Liver (tissue), 9 donors: Measurements from ENCODE around the gene BNIP1. TPM values are rescaled to one million over a fixed set of nuclear protein-coding genes. Genes with fewer than 3 reads are reported as not detected.

Experiments
- DNase-seq: peaks from one replicate; pipeline ENCODE4 v3.0.0-alpha.2; 2017; ENCODE audit warnings: low spot score
- H3K27ac ChIP-seq, 2 donors: one replicate each; pipeline ENCODE4 v1.7.0; 2013; ENCODE audit warnings: inconsistent platforms in 2 of 2, low read length in 2 of 2, control low read depth in 1 of 2, low read depth in 1 of 2, mild to moderate bottlenecking in 1 of 2
- H3K27me3 ChIP-seq, 4 donors: one replicate each; pipeline versions ENCODE4 v1.6.1 to v1.7.0; 2013; ENCODE audit warnings: low read length in 3 of 4, inconsistent platforms in 1 of 4, mild to moderate bottlenecking in 1 of 4, moderate library complexity in 1 of 4; ENCODE audit not compliant: control insufficient read depth in 4 of 4, insufficient read depth in 4 of 4
- H3K36me3 ChIP-seq, 4 donors: one replicate each; pipeline versions ENCODE4 v1.6.1 to v1.7.0; 2013; ENCODE audit warnings: low read length in 3 of 4, mild to moderate bottlenecking in 3 of 4, low read depth in 1 of 4, moderate library complexity in 1 of 4; ENCODE audit not compliant: control insufficient read depth in 4 of 4, insufficient read depth in 3 of 4
- H3K4me1 ChIP-seq, 4 donors: one replicate each; pipeline versions ENCODE4 v1.6.1 to v1.7.0; 2013; ENCODE audit warnings: low read length in 3 of 4, mild to moderate bottlenecking in 3 of 4, moderate library complexity in 1 of 4; ENCODE audit not compliant: control insufficient read depth in 4 of 4, insufficient read depth in 4 of 4
- H3K4me3 ChIP-seq, 3 donors: one replicate each; pipeline versions ENCODE4 v1.6.1 to v1.7.0; 2013; ENCODE audit warnings: low read length in 3 of 3, control low read depth in 1 of 3, low read depth in 1 of 3, mild to moderate bottlenecking in 1 of 3
- H3K9ac ChIP-seq, 2 donors: one replicate each; pipeline ENCODE4 v1.7.0; 2013; ENCODE audit warnings: low read length in 2 of 2, mild to moderate bottlenecking in 2 of 2, moderate library complexity in 2 of 2, control low read depth in 1 of 2, low read depth in 1 of 2
- H3K9me3 ChIP-seq, 4 donors: one replicate each; pipeline versions ENCODE4 v1.6.1 to v1.7.0; 2013; ENCODE audit warnings: low read length in 3 of 4; ENCODE audit not compliant: control insufficient read depth in 4 of 4
- EGR1 ChIP-seq, 2 donors: IDR thresholded peaks; 2 replicates each; pipeline ENCODE4 v1.6.1; 2016 to 2018; ENCODE audit warnings: antibody characterized with exemption in 2 of 2, low read depth in 2 of 2
- FOXA1 ChIP-seq: IDR thresholded peaks from 2 replicates; pipeline ENCODE4 v1.6.1; 2016; ENCODE audit warnings: antibody characterized with exemption
- GABPA ChIP-seq, 2 donors: IDR thresholded peaks in 1 of 2; conservative IDR thresholded peaks in 1 of 2; 2 replicates each; pipeline ENCODE4 v1.6.1; 2016; ENCODE audit warnings: antibody characterized with exemption in 2 of 2, mild to moderate bottlenecking in 1 of 2, moderate library complexity in 1 of 2
- HNF4A ChIP-seq, 2 donors: conservative IDR thresholded peaks; 2 replicates each; pipeline ENCODE4 v1.6.1; 2016; ENCODE audit warnings: antibody characterized with exemption in 2 of 2, mild to moderate bottlenecking in 2 of 2
- HNF4G ChIP-seq: IDR thresholded peaks from 2 replicates; pipeline ENCODE4 v1.6.1; 2016; ENCODE audit warnings: antibody characterized with exemption
- JUND ChIP-seq, 2 donors: IDR thresholded peaks; 2 replicates each; pipeline ENCODE4 v1.6.1; 2016; ENCODE audit warnings: antibody characterized with exemption in 2 of 2
- MAX ChIP-seq: IDR thresholded peaks from 2 replicates; pipeline ENCODE4 v1.6.1; 2016; ENCODE audit warnings: antibody characterized with exemption
- NR2F2 ChIP-seq: IDR thresholded peaks from 2 replicates; pipeline ENCODE4 v1.6.1; 2016; ENCODE audit warnings: antibody characterized with exemption
- RAD21 ChIP-seq, 2 donors: IDR thresholded peaks; 2 replicates each; pipeline ENCODE4 v1.6.1; 2016; ENCODE audit warnings: antibody characterized with exemption in 2 of 2, mild to moderate bottlenecking in 2 of 2
- REST ChIP-seq: IDR thresholded peaks from 2 replicates; pipeline ENCODE4 v1.6.1; 2016; ENCODE audit warnings: antibody characterized with exemption, mild to moderate bottlenecking
- RXRA ChIP-seq, 2 donors: IDR thresholded peaks; 2 replicates each; pipeline ENCODE4 v1.6.1; 2017 to 2018; ENCODE audit warnings: antibody characterized with exemption in 2 of 2, mild to moderate bottlenecking in 1 of 2
- SP1 ChIP-seq: IDR thresholded peaks from 2 replicates; pipeline ENCODE4 v1.6.1; 2018; ENCODE audit warnings: antibody characterized with exemption, mild to moderate bottlenecking
- TAF1 ChIP-seq: conservative IDR thresholded peaks from 2 replicates; pipeline ENCODE4 v1.6.1; 2016; ENCODE audit warnings: antibody characterized with exemption, mild to moderate bottlenecking
- YY1 ChIP-seq: IDR thresholded peaks from 2 replicates; pipeline ENCODE4 v1.6.1; 2016; ENCODE audit warnings: antibody characterized with exemption, mild to moderate bottlenecking
- ZBTB33 ChIP-seq: IDR thresholded peaks from 2 replicates; pipeline ENCODE4 v1.6.1; 2016; ENCODE audit warnings: antibody characterized with exemption
- WGBS: extraction: QIAGEN DNeasy Blood & Tissue Kit; methylation state at CpG from one replicate; pipeline ENCODE4 v1.1.7; 2013; 5-methylcytosine and 5-hydroxymethylcytosine counted together
- polyA plus RNA-seq, 2 donors: library from polyadenylated mRNA; stranded (reverse) in 1 of 2; unstranded in 1 of 2; fragments of 200-250 nt in 1 of 2; fragments of >200 nt in 1 of 2; fragmentation: Nextera tagmentation in 1 of 2; extraction: Ambion mirVana in 1 of 2; gene quantifications; one replicate each; pipeline versions ENCODE4 v1.2.1 to v1.2.3, GENCODE V29; 2013 to 2015
- total RNA-seq, 2 donors: library from RNA; depleted of rRNA; stranded (reverse); fragments of >200 nt; gene quantifications; one replicate each; pipeline ENCODE4 v1.2.3, GENCODE V29; 2014
- donor health status: healthy.
- donor health status: healthy.
- donor health status: healthy.
- donor health status: healthy.
- donor health status: healthy.

BNIP1 gene
- total and polyA plus RNA-seq, 4 donors: 4.8 to 6.9 (median 5.3) TPM

GRCh38 chr5:173099461-173099860, 44.9 kb upstream of the BNIP1 start (continued):
- TF ChIP-seq ZBTB33: no peak
- no peak for TF ChIP-seq HNF4G

- Histone ChIP-seq H3K4me3 (no peak overlapping the region), H3K9ac (no peak overlapping the region), H3K36me3 (peaks cover 1 to 4% (median 3%) of the 10 kb centered on the region in 4 donors), H3K27ac (no peak overlapping the region), H3K4me1 (no peaks in the 10 kb centered on the region), H3K9me3 (no peaks in the 10 kb centered on the region), H3K27me3 (no peaks in the 10 kb centered on the region)
- DNase-seq: no peak
- 99% methylated on average over 2 of the region's 2 CpGs for WGBS
- no peak for TF ChIP-seq SP1
- TF ChIP-seq ZBTB33: no peak
Measured at GRCh38 chr5:173101245-173101644, 43.1 kb upstream of the BNIP1 start.

- no peak for TF ChIP-seq MAX
- TF ChIP-seq GABPA (IDR thresholded peaks at IDR 0.05 in 1 of 2, conservative IDR thresholded peaks at IDR 0.05 in 1 of 2): no peak
- TF ChIP-seq SP1: no peak
- no peak for TF ChIP-seq EGR1 (IDR thresholded peaks at IDR 0.05; ENCODE audit: low read depth in 2 of 2)
- peaks cover 1 to 7% (median 3%) of the 10 kb centered on the region in 4 donors for H3K36me3 ChIP-seq
- no peaks in the 10 kb centered on the region for H3K9me3 ChIP-seq
- no peaks in the 10 kb centered on the region for H3K27me3 ChIP-seq
- 79% methylated on average over 1 of the region's 1 CpG for WGBS
- H3K4me1 ChIP-seq: no peaks in the 10 kb centered on the region
- H3K4me3 ChIP-seq: no peak overlapping the region
- no peak overlapping the region for H3K9ac ChIP-seq
- no peak for DNase-seq
- H3K27ac ChIP-seq: no peak overlapping the region
Measured at GRCh38 chr5:173103411-173103810, 40.9 kb upstream of the BNIP1 start.

- no peaks in the 10 kb centered on the region for H3K9me3 ChIP-seq
- WGBS: 77% methylated on average over 3 of the region's 3 CpGs
- H3K27me3 ChIP-seq: no peaks in the 10 kb centered on the region
- H3K36me3 ChIP-seq: peaks cover 0 to 45% (median 28%) of the 10 kb centered on the region in 4 donors
- H3K9ac ChIP-seq: no peak overlapping the region
- DNase-seq: no peak
- H3K27ac ChIP-seq: no peak overlapping the region
- no peak overlapping the region for H3K4me3 ChIP-seq
- no peaks in the 10 kb centered on the region for H3K4me1 ChIP-seq
- TF ChIP-seq ZBTB33 (no peak), HNF4A (conservative IDR thresholded peaks at IDR 0.05) (no peak), SP1 (no peak), YY1 (no peak), FOXA1 (no peak), GABPA (IDR thresholded peaks at IDR 0.05 in 1 of 2, conservative IDR thresholded peaks at IDR 0.05 in 1 of 2) (no peak), TAF1 (no peak), RXRA (IDR thresholded peaks at IDR 0.05) (no peak), EGR1 (IDR thresholded peaks at IDR 0.05; ENCODE audit: low read depth in 2 of 2) (no peak), RAD21 (IDR thresholded peaks at IDR 0.05) (no peak), REST (no peak), JUND (IDR thresholded peaks at IDR 0.05) (no peak), HNF4G (no peak), NR2F2 (no peak)
Measured at GRCh38 chr5:173108914-173109313, 35.4 kb upstream of the BNIP1 start.
